AG10803 (cell line): ENCODE data around the gene ZSWIM5.
"Not testable (repeated sequence)": the region's sequence is repeated elsewhere in the genome, so short reads cannot be mapped to it uniquely, and the experiment has no call there.

Experiments
- DNase-seq: peaks from one replicate; pipeline ENCODE4 v3.0.0; 2010; ENCODE audit warnings: low read depth
- H3K4me3 ChIP-seq: 2 replicates; pipeline ENCODE4 v1.5.1; 2011; ENCODE audit warnings: mild to moderate bottlenecking, low read length, control low read depth
- CTCF ChIP-seq: conservative IDR thresholded peaks from 2 replicates; pipeline ENCODE4 v1.5.1; 2011; ENCODE audit warnings: mild to moderate bottlenecking, low read length, control low read depth, inconsistent platforms

Gene ZSWIM5

DNA sequence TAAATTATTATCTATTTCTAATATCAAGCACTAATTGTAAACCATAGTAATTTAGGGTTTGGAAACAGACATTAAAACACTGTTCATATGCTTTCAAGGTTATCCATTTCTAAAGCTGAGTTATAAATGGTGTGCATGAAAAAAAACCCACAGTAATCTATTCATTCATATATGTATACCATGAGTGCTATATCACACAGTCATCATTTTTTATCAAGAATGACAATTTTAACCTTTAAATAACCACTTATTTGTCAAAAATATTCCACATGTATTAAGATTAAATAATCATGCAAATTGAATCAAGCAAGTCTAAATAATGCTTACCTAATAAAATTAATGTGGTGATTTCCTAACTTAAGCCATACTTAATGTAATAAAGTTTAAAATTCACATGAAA is 6.0 kb downstream of the ZSWIM5 start:
- TF ChIP-seq CTCF = no peak
- DNase-seq = no peak
- no peak overlapping the region for H3K4me3 ChIP-seq

DNA sequence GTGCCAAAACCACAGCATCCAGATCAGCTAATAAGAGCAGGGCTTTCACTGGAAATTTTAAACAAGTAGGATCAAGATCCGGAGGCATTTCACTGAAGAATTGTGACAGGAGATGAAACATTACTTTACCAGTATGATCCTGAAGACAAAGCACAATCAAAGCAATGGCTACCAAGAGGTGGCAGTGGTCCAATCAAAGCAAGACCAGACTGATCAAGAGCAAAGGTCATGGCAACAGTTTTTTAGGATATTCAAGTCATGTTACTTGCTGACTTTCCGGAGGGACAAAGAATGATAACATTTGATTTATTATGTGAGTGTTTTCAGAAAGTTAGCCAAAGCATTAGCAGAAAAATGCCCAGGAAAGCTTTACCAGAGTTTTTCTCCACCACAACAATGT is 8.2 kb downstream of the ZSWIM5 start:
- DNase-seq = no peak
- no peak for TF ChIP-seq CTCF
- H3K4me3 ChIP-seq = no peak overlapping the region

GRCh38 chr1:45196863-45197262 is 9.5 kb downstream of the ZSWIM5 start:
- no peak for DNase-seq
- H3K4me3 ChIP-seq = no peak overlapping the region
- TF ChIP-seq CTCF = no peak

GRCh38 chr1:45191418-45191783 is 15.0 kb downstream of the ZSWIM5 start:
- DNase-seq = no peak
- H3K4me3 ChIP-seq = no peak overlapping the region
- no peak for TF ChIP-seq CTCF

- H3K4me3 ChIP-seq = no peak overlapping the region
- no peak for TF ChIP-seq CTCF
- no peak for DNase-seq
These were observed 18.7 kb downstream of the ZSWIM5 start for GRCh38 chr1:45187725-45188124.

GRCh38 chr1:45179918-45180519 is 26.4 kb downstream of the ZSWIM5 start:
- not testable (repeated sequence) for H3K4me3 ChIP-seq, DNase-seq

DNA sequence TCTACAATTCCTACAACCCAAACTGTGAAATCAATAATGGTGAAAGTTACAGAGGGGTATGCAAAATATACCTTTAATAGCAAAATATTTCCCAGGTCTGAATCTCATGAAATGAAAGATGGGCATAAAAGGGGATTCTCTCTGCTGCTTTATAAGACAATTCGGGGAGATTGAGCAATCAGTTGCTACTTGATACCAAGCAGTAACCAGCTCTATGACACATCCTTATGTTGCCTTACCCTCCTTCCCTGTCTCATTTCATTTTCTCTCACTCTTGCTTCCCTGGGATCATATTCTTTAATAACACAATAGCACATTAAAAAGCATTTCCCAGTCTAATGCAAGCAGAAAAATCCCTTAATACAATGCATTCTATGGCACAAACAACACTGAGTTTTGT is 29.0 kb downstream of the ZSWIM5 start:
- no peak overlapping the region for H3K4me3 ChIP-seq
- no peak for TF ChIP-seq CTCF
- DNase-seq = no peak

GRCh38 chr1:45172764-45173163 is 33.6 kb downstream of the ZSWIM5 start:
- no peak for TF ChIP-seq CTCF
- H3K4me3 ChIP-seq = no peak overlapping the region
- no peak for DNase-seq
